Measurements from ENCODE around the gene GGCX. TPM values are rescaled to one million over a fixed set of nuclear protein-coding genes. Genes with fewer than 3 reads are reported as not detected.

The GGCX gene
- total RNA-seq, 2 experiments from 2014 or later: 22.9 to 27.6 TPM

DNA sequence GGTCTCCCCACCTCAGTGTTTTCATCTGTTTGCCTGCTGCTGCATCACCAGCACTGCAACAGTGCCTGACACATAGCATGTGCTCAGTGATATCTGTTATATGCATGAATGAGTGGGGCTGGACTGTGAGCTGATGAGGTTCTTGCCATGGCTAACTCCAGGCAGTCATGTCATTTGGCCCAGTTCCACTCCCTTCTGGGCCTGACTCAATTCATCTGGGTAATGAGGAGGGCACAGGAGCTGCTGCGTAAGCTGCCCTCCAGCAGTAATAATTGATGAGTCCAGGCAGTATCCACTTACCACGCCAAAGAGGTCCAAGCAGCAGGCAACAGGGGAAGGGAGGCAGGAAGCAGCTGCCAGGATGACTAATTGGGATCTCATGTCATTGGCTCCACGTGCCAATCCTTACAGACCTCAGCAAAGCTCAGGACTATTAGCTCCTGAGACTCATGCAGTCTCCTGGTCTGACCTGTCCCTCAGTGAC lies 56.5 kb downstream of the GGCX start:
- Histone ChIP-seq H3K36me3 (ENCODE audit: insufficient read depth, low read length) (no peaks in the 10 kb centered on the region), H3K27ac (ENCODE audit: low read depth in 1 of 2, low read length in 2 of 2) (no peak overlapping the region), H3K4me1 (ENCODE audit: insufficient read depth, low read length) (no peaks in the 10 kb centered on the region), H3K9me3 (ENCODE audit: control insufficient read depth in 1 of 2, insufficient read depth in 1 of 2, low read length in 2 of 2) (no peaks in the 10 kb centered on the region), H3K4me3 (ENCODE audit: low read length) (no peak overlapping the region), H3K27me3 (ENCODE audit: control insufficient read depth in 1 of 2, insufficient read depth in 2 of 2, low read length in 2 of 2) (no peaks in the 10 kb centered on the region)
- no peaks in the 10 kb centered on the region for H3K36me3 Mint-ChIP-seq (ENCODE audit: low read depth)
- intact Hi-C loops (cut with DNase I, micrococcal nuclease): loop anchor here in 1 of 2 experiments (10.0 kb wide), 1 partner anchor 50 kb away; no protein-coding TSS in a partner anchor
- no peak for ATAC-seq (ENCODE audit: poor library complexity)
- H3K4me1 Mint-ChIP-seq (ENCODE audit: low read depth): no peaks in the 10 kb centered on the region
- POLR2A ChIA-PET: no interaction called here
- H3K9me3 Mint-ChIP-seq: no peaks in the 10 kb centered on the region
- no peak for TF ChIP-seq CTCF (IDR thresholded peaks at IDR 0.05)
- no peaks in the 10 kb centered on the region for H3K27me3 Mint-ChIP-seq
- CTCF ChIA-PET: no interaction called here
- peak in 1 of 14 experiments; percentile 30 for DNase-seq
- H3K27ac Mint-ChIP-seq: no peak overlapping the region
- no peak overlapping the region for H3K4me3 Mint-ChIP-seq

GRCh38 chr2:85503851-85504777 lies 57.2 kb downstream of the GGCX start:
- H3K27me3 Mint-ChIP-seq: no peaks in the 10 kb centered on the region
- H3K4me1 ChIP-seq (ENCODE audit: insufficient read depth, low read length): no peaks in the 10 kb centered on the region
- H3K9me3 Mint-ChIP-seq: no peaks in the 10 kb centered on the region
- H3K4me3 Mint-ChIP-seq: no peak overlapping the region
- H3K4me3 ChIP-seq (ENCODE audit: low read length): no peak overlapping the region
- ChIA-PET CTCF (no interaction called here), POLR2A (no interaction called here)
- no peaks in the 10 kb centered on the region for H3K36me3 Mint-ChIP-seq (ENCODE audit: low read depth)
- no peak overlapping the region for H3K27ac ChIP-seq (ENCODE audit: low read depth in 1 of 2, low read length in 2 of 2)
- H3K27me3 ChIP-seq (ENCODE audit: control insufficient read depth in 1 of 2, insufficient read depth in 2 of 2, low read length in 2 of 2): no peaks in the 10 kb centered on the region
- intact Hi-C loops (cut with DNase I, micrococcal nuclease): loop anchor here in 1 of 2 experiments (10.0 kb wide), 1 partner anchor 49 kb away; no protein-coding TSS in a partner anchor
- H3K4me1 Mint-ChIP-seq (ENCODE audit: low read depth): no peaks in the 10 kb centered on the region
- ATAC-seq (ENCODE audit: poor library complexity): no peak
- H3K36me3 ChIP-seq (ENCODE audit: insufficient read depth, low read length): no peaks in the 10 kb centered on the region
- H3K27ac Mint-ChIP-seq: no peak overlapping the region
- H3K9me3 ChIP-seq (ENCODE audit: control insufficient read depth in 1 of 2, insufficient read depth in 1 of 2, low read length in 2 of 2): no peaks in the 10 kb centered on the region
- TF ChIP-seq CTCF (IDR thresholded peaks at IDR 0.05): no peak
- DNase-seq: no peak

DNA sequence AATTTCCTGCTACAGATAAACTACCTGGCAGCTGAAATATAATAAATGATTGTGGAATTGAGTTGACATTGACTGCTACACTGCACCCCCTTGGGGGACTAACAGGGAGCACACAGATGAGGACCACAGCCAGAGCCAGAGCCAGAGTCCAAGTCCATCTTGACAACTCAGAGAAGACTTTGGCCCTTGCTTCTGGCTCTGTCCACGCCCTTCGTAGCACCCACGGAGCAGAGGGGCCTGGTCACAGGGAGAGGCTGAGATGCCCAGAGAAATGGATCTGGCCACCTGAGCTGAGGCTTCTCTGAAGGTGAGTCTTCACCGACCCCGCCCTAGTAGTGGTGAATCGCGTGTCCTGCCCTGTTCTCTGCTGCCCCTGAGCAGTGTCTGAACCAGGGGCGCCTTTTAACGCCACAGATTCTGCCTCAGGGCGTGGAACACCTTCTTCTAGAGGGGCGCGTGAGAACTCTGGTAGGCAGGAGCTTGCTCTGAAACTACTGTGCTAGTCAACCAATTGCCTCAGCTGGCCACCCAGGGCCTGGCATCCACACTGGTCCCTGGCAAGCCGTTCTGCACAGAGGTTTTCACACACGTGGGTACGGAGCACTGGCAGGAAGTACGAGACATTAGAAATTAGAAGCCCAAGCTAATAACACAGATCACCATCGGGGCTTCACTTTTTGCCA lies 58.0 kb downstream of the GGCX start:
- no peaks in the 10 kb centered on the region for H3K9me3 ChIP-seq (ENCODE audit: control insufficient read depth in 1 of 2, insufficient read depth in 1 of 2, low read length in 2 of 2)
- ChIA-PET CTCF (no interaction called here), POLR2A (no interaction called here)
- H3K27me3 ChIP-seq (ENCODE audit: control insufficient read depth in 1 of 2, insufficient read depth in 2 of 2, low read length in 2 of 2): no peaks in the 10 kb centered on the region
- TF ChIP-seq CTCF (IDR thresholded peaks at IDR 0.05): no peak
- H3K4me3 ChIP-seq (ENCODE audit: low read length): no peak overlapping the region
- no peak for DNase-seq
- no peak overlapping the region for H3K27ac ChIP-seq (ENCODE audit: low read depth in 1 of 2, low read length in 2 of 2)
- H3K27ac Mint-ChIP-seq: no peak overlapping the region
- no peak overlapping the region for H3K4me3 Mint-ChIP-seq
- H3K4me1 Mint-ChIP-seq (ENCODE audit: low read depth): no peaks in the 10 kb centered on the region
- intact Hi-C loops (cut with DNase I, micrococcal nuclease): loop anchor here in 1 of 2 experiments (10.0 kb wide), 1 partner anchor 49 kb away; no protein-coding TSS in a partner anchor
- H3K27me3 Mint-ChIP-seq: no peaks in the 10 kb centered on the region
- H3K9me3 Mint-ChIP-seq: no peaks in the 10 kb centered on the region
- no peaks in the 10 kb centered on the region for H3K36me3 ChIP-seq (ENCODE audit: insufficient read depth, low read length)
- H3K4me1 ChIP-seq (ENCODE audit: insufficient read depth, low read length): no peaks in the 10 kb centered on the region
- H3K36me3 Mint-ChIP-seq (ENCODE audit: low read depth): no peaks in the 10 kb centered on the region
- no peak for ATAC-seq (ENCODE audit: poor library complexity)

All from CD4-positive, alpha-beta T cell (primary cell).